ENCODE data around the gene RBM28.
"Not testable (repeated sequence)": the region's sequence is repeated elsewhere in the genome, so short reads cannot be mapped to it uniquely, and the experiment has no call there.

RBM28 gene

DNA sequence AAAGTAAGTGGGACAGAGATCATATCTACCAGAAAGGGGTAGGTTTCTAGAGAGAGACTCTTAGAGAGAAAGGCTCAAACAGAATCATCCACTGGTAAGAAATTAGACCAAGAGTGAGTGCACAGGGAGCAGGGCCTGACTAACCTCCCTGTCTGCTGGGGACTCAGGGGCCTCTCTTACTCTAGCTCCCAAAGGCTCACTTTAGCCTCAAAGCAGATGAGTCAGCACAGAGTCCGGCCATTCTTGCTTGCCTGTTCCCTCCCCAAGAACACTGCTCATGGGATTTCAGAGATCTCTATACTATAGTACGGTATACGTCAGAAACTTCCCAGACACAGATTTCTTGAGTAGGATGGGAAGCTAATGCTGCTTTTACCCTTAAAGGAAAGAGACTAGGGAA lies 32.7 kb downstream of the RBM28 start:
- Histone ChIP-seq H3K4me1 (ENCODE audit: control insufficient read depth, insufficient read depth, low read length) (no peaks in the 10 kb centered on the region), H3K4me3 (ENCODE audit: low read length in 2 of 2) (no peak overlapping the region), H3K9me3 (ENCODE audit: control insufficient read depth in 2 of 2, low read length in 2 of 2) (no peaks in the 10 kb centered on the region), H3K27me3 (ENCODE audit: control insufficient read depth in 1 of 2, insufficient read depth in 2 of 2, low read length in 2 of 2) (no peaks in the 10 kb centered on the region), H3K27ac (ENCODE audit: low read length) (no peak overlapping the region), H3K9ac (ENCODE audit: low read length in 2 of 2) (no peak overlapping the region), H3K36me3 (ENCODE audit: control insufficient read depth in 2 of 2, insufficient read depth in 2 of 2, low read length in 2 of 2) (peaks cover 64 to 69% of the 10 kb centered on the region in 2 donors)

DNA sequence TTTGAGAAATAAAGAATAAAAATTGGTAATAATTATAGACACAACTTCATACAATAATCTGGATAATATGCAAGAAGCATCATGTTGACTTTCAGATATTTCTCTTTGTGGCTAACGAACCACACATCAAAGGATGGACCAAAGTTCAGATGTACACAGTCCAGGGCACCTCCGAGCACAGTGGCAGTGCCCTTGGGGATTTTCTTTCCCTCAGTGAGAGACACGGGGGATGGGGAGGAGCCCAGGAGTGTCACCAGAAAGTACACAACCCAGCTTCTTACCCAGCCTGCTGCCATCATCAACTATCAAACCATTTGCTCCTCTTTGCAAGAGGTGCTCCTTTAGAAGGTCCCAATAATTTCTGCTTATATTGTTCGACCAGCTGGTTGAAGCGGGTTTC lies 33.2 kb downstream of the RBM28 start:
- Histone ChIP-seq H3K9ac (ENCODE audit: low read length in 2 of 2) (no peak overlapping the region), H3K36me3 (ENCODE audit: control insufficient read depth in 2 of 2, insufficient read depth in 2 of 2, low read length in 2 of 2) (peaks cover 66 to 72% of the 10 kb centered on the region in 2 donors), H3K27me3 (ENCODE audit: control insufficient read depth in 1 of 2, insufficient read depth in 2 of 2, low read length in 2 of 2) (no peaks in the 10 kb centered on the region), H3K4me3 (ENCODE audit: low read length in 2 of 2) (no peak overlapping the region), H3K9me3 (ENCODE audit: control insufficient read depth in 2 of 2, low read length in 2 of 2) (no peaks in the 10 kb centered on the region), H3K27ac (ENCODE audit: low read length) (no peak overlapping the region), H3K4me1 (ENCODE audit: control insufficient read depth, insufficient read depth, low read length) (no peaks in the 10 kb centered on the region)

DNA sequence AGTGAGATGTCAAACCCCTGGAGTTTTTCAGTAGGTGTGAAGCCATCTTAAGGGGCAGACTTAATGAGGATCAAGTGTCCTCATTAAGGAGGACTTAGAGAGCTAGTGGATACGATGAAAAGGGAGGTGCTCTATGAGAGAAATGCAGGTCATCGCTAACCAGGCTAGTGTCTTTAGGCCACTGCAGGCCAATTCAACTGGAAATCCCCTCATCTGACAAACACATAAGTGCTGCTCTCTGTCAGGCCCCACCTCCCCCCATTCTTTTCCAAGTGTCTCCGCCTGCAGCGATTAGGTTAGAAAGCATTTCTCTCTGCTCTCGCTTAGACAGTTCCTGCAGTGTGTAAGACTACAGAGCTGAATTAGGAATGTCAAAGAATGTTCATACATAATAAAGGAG lies 33.7 kb downstream of the RBM28 start:
- H3K27ac ChIP-seq (ENCODE audit: low read length): no peak overlapping the region
- peaks cover 68% of the 10 kb centered on the region in 2 donors for H3K36me3 ChIP-seq (ENCODE audit: control insufficient read depth in 2 of 2, insufficient read depth in 2 of 2, low read length in 2 of 2)
- no peaks in the 10 kb centered on the region for H3K4me1 ChIP-seq (ENCODE audit: control insufficient read depth, insufficient read depth, low read length)
- no peaks in the 10 kb centered on the region for H3K9me3 ChIP-seq (ENCODE audit: control insufficient read depth in 2 of 2, low read length in 2 of 2)
- H3K27me3 ChIP-seq (ENCODE audit: control insufficient read depth in 1 of 2, insufficient read depth in 2 of 2, low read length in 2 of 2): no peaks in the 10 kb centered on the region
- no peak overlapping the region for H3K4me3 ChIP-seq (ENCODE audit: low read length in 2 of 2)
- H3K9ac ChIP-seq (ENCODE audit: low read length in 2 of 2): no peak overlapping the region

DNA sequence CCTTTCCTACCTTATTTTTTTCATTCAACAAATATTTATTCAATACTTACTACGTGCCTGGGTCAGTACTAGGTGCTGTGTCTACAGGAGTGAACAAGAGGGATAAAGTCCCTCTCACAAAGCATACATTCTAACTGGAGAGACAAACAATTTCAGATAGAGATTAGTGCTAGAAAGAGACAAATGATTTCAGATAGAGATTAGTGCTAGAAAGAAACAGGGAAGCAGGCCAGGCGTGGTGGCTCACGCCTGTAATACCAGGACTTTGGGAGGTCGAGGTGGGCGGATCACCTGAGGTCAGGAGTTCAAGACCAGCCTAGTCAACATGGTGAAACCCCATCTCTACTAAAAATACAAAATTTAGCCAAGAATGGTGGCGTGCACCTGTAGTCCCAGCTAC lies 34.6 kb downstream of the RBM28 start:
- no peak overlapping the region for H3K27ac ChIP-seq (ENCODE audit: low read length)
- H3K4me3 ChIP-seq (ENCODE audit: low read length in 2 of 2): no peak overlapping the region
- no peak overlapping the region for H3K9ac ChIP-seq (ENCODE audit: low read length in 2 of 2)
- no peaks in the 10 kb centered on the region for H3K27me3 ChIP-seq (ENCODE audit: control insufficient read depth in 1 of 2, insufficient read depth in 2 of 2, low read length in 2 of 2)
- no peaks in the 10 kb centered on the region for H3K4me1 ChIP-seq (ENCODE audit: control insufficient read depth, insufficient read depth, low read length)
- peaks cover 63 to 66% of the 10 kb centered on the region in 2 donors for H3K36me3 ChIP-seq (ENCODE audit: control insufficient read depth in 2 of 2, insufficient read depth in 2 of 2, low read length in 2 of 2)
- no peaks in the 10 kb centered on the region for H3K9me3 ChIP-seq (ENCODE audit: control insufficient read depth in 2 of 2, low read length in 2 of 2)

- Histone ChIP-seq H3K27me3 (ENCODE audit: control insufficient read depth in 1 of 2, insufficient read depth in 2 of 2, low read length in 2 of 2) (no peaks in the 10 kb centered on the region), H3K36me3 (ENCODE audit: control insufficient read depth in 2 of 2, insufficient read depth in 2 of 2, low read length in 2 of 2) (peaks cover 56 to 59% of the 10 kb centered on the region in 2 donors), H3K4me1 (ENCODE audit: control insufficient read depth, insufficient read depth, low read length) (no peaks in the 10 kb centered on the region), H3K9me3 (ENCODE audit: control insufficient read depth in 2 of 2, low read length in 2 of 2) (no peaks in the 10 kb centered on the region), H3K4me3 (ENCODE audit: low read length in 2 of 2) (no peak overlapping the region), H3K9ac (ENCODE audit: low read length in 2 of 2) (no peak overlapping the region), H3K27ac (ENCODE audit: low read length) (no peak overlapping the region)
These were observed 36.6 kb downstream of the RBM28 start for GRCh38 chr7:128307061-128307460.

GRCh38 chr7:128304212-128304611 lies 39.5 kb downstream of the RBM28 start:
- Histone ChIP-seq H3K4me3 (ENCODE audit: low read length in 2 of 2) (no peak overlapping the region), H3K27me3 (ENCODE audit: control insufficient read depth in 1 of 2, insufficient read depth in 2 of 2, low read length in 2 of 2) (no peaks in the 10 kb centered on the region), H3K4me1 (ENCODE audit: control insufficient read depth, insufficient read depth, low read length) (no peaks in the 10 kb centered on the region), H3K9ac (ENCODE audit: low read length in 2 of 2) (no peak overlapping the region), H3K27ac (ENCODE audit: low read length) (no peak overlapping the region), H3K36me3 (ENCODE audit: control insufficient read depth in 2 of 2, insufficient read depth in 2 of 2, low read length in 2 of 2) (peaks cover 34 to 37% of the 10 kb centered on the region in 2 donors), H3K9me3 (ENCODE audit: control insufficient read depth in 2 of 2, low read length in 2 of 2) (no peaks in the 10 kb centered on the region)

DNA sequence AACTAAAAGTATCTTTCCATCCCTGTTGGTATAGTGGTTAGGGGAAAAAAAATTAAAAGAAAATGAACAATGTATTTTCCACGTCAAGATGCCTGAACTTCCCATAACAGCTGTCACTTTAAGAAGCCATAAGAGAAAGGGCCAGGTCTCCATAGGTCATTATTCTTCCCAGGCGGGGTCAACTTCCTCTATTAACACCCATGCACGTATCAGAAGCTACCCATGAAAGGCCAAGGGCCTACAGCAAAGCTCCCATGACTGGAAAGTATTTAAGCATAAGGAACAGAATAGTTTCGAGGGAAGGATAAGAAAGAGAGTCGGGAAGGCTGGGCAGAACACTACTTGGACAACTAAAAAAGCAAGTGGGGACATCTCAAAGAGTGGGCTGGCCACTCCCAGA lies 40.1 kb downstream of the RBM28 start:
- Histone ChIP-seq H3K4me1 (ENCODE audit: control insufficient read depth, insufficient read depth, low read length) (no peaks in the 10 kb centered on the region), H3K9ac (ENCODE audit: low read length in 2 of 2) (no peak overlapping the region), H3K9me3 (ENCODE audit: control insufficient read depth in 2 of 2, low read length in 2 of 2) (no peaks in the 10 kb centered on the region), H3K4me3 (ENCODE audit: low read length in 2 of 2) (no peak overlapping the region), H3K27ac (ENCODE audit: low read length) (no peak overlapping the region), H3K27me3 (ENCODE audit: control insufficient read depth in 1 of 2, insufficient read depth in 2 of 2, low read length in 2 of 2) (no peaks in the 10 kb centered on the region), H3K36me3 (ENCODE audit: control insufficient read depth in 2 of 2, insufficient read depth in 2 of 2, low read length in 2 of 2) (peaks cover 34 to 37% of the 10 kb centered on the region in 2 donors)

DNA sequence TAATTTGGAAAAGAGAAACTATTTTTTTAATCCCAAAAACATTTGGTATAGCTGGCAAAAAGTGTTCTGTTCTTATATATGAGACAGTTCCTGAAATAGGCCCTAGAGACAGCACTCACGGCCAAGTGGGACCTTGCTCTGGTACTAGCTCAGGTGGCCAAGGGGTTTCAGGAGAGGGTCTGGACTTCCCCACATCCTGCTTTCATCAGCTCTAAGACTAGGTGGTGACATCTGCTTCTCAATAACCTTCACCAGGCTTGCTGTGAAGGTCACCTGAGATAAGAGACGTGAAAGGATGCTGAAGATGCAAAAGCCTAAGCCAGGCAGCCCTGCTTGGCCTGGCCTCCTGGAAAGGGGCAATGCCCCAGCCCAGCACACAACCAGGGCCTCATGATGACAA lies 40.6 kb downstream of the RBM28 start:
- Histone ChIP-seq H3K27ac (ENCODE audit: low read length) (no peak overlapping the region), H3K9ac (ENCODE audit: low read length in 2 of 2) (no peak overlapping the region), H3K9me3 (ENCODE audit: control insufficient read depth in 2 of 2, low read length in 2 of 2) (no peaks in the 10 kb centered on the region), H3K36me3 (ENCODE audit: control insufficient read depth in 2 of 2, insufficient read depth in 2 of 2, low read length in 2 of 2) (peaks cover 30 to 35% of the 10 kb centered on the region in 2 donors), H3K4me3 (ENCODE audit: low read length in 2 of 2) (no peak overlapping the region), H3K4me1 (ENCODE audit: control insufficient read depth, insufficient read depth, low read length) (no peaks in the 10 kb centered on the region), H3K27me3 (ENCODE audit: control insufficient read depth in 1 of 2, insufficient read depth in 2 of 2, low read length in 2 of 2) (no peaks in the 10 kb centered on the region)

GRCh38 chr7:128302139-128302538 lies 41.6 kb downstream of the RBM28 start:
- Histone ChIP-seq H3K36me3 (ENCODE audit: control insufficient read depth in 2 of 2, insufficient read depth in 2 of 2, low read length in 2 of 2) (peaks cover 25 to 27% of the 10 kb centered on the region in 2 donors), H3K9ac (ENCODE audit: low read length in 2 of 2) (no peak overlapping the region), H3K4me1 (ENCODE audit: control insufficient read depth, insufficient read depth, low read length) (no peaks in the 10 kb centered on the region), H3K27ac (ENCODE audit: low read length) (no peak overlapping the region), H3K27me3 (ENCODE audit: control insufficient read depth in 1 of 2, insufficient read depth in 2 of 2, low read length in 2 of 2) (no peaks in the 10 kb centered on the region), H3K9me3 (ENCODE audit: control insufficient read depth in 2 of 2, low read length in 2 of 2) (no peaks in the 10 kb centered on the region), H3K4me3 (ENCODE audit: low read length in 2 of 2) (no peak overlapping the region)

DNA sequence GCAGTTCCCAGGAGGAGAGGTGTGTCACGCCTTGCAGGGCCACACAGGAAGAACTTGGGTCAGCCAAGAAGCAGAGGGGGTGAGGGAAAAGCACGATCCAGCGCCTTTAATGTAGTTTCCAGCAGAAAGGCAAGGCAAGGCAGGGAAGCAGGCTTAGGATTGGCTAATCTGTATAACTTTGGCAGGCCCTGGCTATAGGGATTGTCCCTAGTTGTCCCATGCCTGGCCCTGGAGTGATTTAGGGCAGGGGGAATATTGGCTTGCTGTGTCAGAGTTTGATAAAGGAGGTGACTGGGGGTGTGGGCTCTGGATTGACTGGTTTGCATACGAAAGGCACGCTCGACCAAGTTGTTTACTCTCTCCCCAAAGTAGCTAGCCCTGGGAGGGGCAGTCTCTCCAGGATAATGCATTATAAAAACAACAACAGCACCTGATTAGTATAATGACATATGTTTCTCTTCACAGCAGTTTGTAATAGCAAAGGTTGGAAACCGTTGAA lies 44.5 kb downstream of the RBM28 start:
- Histone ChIP-seq H3K4me1 (ENCODE audit: control insufficient read depth, insufficient read depth, low read length) (no peaks in the 10 kb centered on the region), H3K36me3 (ENCODE audit: control insufficient read depth in 2 of 2, insufficient read depth in 2 of 2, low read length in 2 of 2) (peaks cover 5 to 7% of the 10 kb centered on the region in 2 donors), H3K27me3 (ENCODE audit: control insufficient read depth in 1 of 2, insufficient read depth in 2 of 2, low read length in 2 of 2) (no peaks in the 10 kb centered on the region), H3K9me3 (ENCODE audit: control insufficient read depth in 2 of 2, low read length in 2 of 2) (no peaks in the 10 kb centered on the region), H3K4me3 (ENCODE audit: low read length in 2 of 2) (no peak overlapping the region), H3K9ac (ENCODE audit: low read length in 2 of 2) (no peak overlapping the region), H3K27ac (ENCODE audit: low read length) (no peak overlapping the region)

DNA sequence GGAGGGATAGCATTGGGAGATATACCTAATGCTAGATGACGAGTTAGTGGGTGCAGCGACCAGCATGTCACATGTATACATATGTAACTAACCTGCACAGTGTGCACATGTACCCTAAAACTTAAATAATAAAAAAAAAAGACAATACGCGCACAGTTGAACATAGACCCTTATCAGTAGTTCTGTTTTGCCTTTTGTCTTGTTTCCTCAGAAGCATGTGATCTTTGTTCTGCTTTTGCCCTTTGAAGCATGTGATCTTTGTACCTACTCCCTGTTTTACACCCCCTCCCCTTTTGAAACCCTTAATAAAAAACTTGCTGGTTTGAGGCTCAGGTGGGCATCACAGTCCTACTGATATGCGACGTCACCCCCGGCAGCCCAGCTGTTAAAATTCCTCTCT lies 45.7 kb downstream of the RBM28 start:
- H3K27me3 ChIP-seq (ENCODE audit: control insufficient read depth in 1 of 2, insufficient read depth in 2 of 2, low read length in 2 of 2); H3K9me3 ChIP-seq (ENCODE audit: control insufficient read depth in 2 of 2, low read length in 2 of 2); H3K4me1 ChIP-seq (ENCODE audit: control insufficient read depth, insufficient read depth, low read length); H3K9ac ChIP-seq (ENCODE audit: low read length in 2 of 2); H3K4me3 ChIP-seq (ENCODE audit: low read length in 2 of 2); H3K27ac ChIP-seq (ENCODE audit: low read length); H3K36me3 ChIP-seq (ENCODE audit: control insufficient read depth in 2 of 2, insufficient read depth in 2 of 2, low read length in 2 of 2): not testable (repeated sequence)
